ENCODE measurements around the gene CALCOCO1. TPM values are rescaled to one million over a fixed set of nuclear protein-coding genes. Genes with fewer than 3 reads are reported as not detected.
"Not testable (repeated sequence)": the region's sequence is repeated elsewhere in the genome, so short reads cannot be mapped to it uniquely, and the experiment has no call there.

CALCOCO1 gene
- total RNA-seq, 3 donors from 2014 or later, result 218 to 301 (median 295) TPM

GRCh38 chr12:53683983-53684382, 43.3 kb downstream of the CALCOCO1 start:
- TF ChIP-seq POLR2AphosphoS5 (IDR thresholded peaks at IDR 0.05) (no peak), POLR2A (IDR thresholded peaks at IDR 0.05) (no peak), CTCF (IDR thresholded peaks at IDR 0.05) (no peak)
- Histone ChIP-seq H3K36me3 (no peaks in the 10 kb centered on the region), H3K9me3 (no peaks in the 10 kb centered on the region), H3K4me3 (no peak overlapping the region), H3K27me3 (no peaks in the 10 kb centered on the region), H3K4me1 (no peaks in the 10 kb centered on the region), H3K27ac (no peak overlapping the region)
- intact Hi-C loops (cut with DNase I; ENCODE audit: low total_unique reads), result no loop called here
- DNase-seq (ENCODE audit: low spot score in 2 of 2), result no peak

GRCh38 chr12:53683494-53683893, 43.8 kb downstream of the CALCOCO1 start:
- H3K4me3 ChIP-seq, result no peak overlapping the region
- no peaks in the 10 kb centered on the region for H3K36me3 ChIP-seq
- intact Hi-C loops (cut with DNase I; ENCODE audit: low total_unique reads), result no loop called here
- no peaks in the 10 kb centered on the region for H3K4me1 ChIP-seq
- no peak for DNase-seq (ENCODE audit: low spot score in 2 of 2)
- no peak for TF ChIP-seq POLR2AphosphoS5 (IDR thresholded peaks at IDR 0.05)
- TF ChIP-seq CTCF (IDR thresholded peaks at IDR 0.05), result no peak
- no peak for TF ChIP-seq POLR2A (IDR thresholded peaks at IDR 0.05)
- no peaks in the 10 kb centered on the region for H3K27me3 ChIP-seq
- no peaks in the 10 kb centered on the region for H3K9me3 ChIP-seq
- H3K27ac ChIP-seq, result no peak overlapping the region

- DNase-seq (ENCODE audit: low spot score in 2 of 2); H3K36me3 ChIP-seq; H3K4me1 ChIP-seq; H3K27ac ChIP-seq; intact Hi-C loops (cut with DNase I; ENCODE audit: low total_unique reads); H3K27me3 ChIP-seq; H3K9me3 ChIP-seq; H3K4me3 ChIP-seq: not testable (repeated sequence)
These were observed 47.2 kb downstream of the CALCOCO1 start for GRCh38 chr12:53680061-53680460.

GRCh38 chr12:53677800-53678148, 49.5 kb downstream of the CALCOCO1 start:
- no peak for DNase-seq (ENCODE audit: low spot score in 2 of 2)
- peak overlapping the region; percentile 57 to 77 (median 76) for H3K4me3 ChIP-seq
- no peaks in the 10 kb centered on the region for H3K36me3 ChIP-seq
- peaks cover 0 to 5% of the 10 kb centered on the region in 2 donors for H3K4me1 ChIP-seq
- no peaks in the 10 kb centered on the region for H3K9me3 ChIP-seq
- no peaks in the 10 kb centered on the region for H3K27me3 ChIP-seq
- intact Hi-C loops (cut with DNase I; ENCODE audit: low total_unique reads), result loop anchor here (5.0 kb wide), 1 partner anchor 130 kb away; no protein-coding TSS in a partner anchor
- peak overlapping the region; percentile 92 for H3K27ac ChIP-seq
- no peak for TF ChIP-seq POLR2A (IDR thresholded peaks at IDR 0.05)
- TF ChIP-seq CTCF (IDR thresholded peaks at IDR 0.05), result no peak
- TF ChIP-seq POLR2AphosphoS5 (IDR thresholded peaks at IDR 0.05), result no peak

GRCh38 chr12:53677016-53677799, 50.0 kb downstream of the CALCOCO1 start:
- no peaks in the 10 kb centered on the region for H3K9me3 ChIP-seq
- intact Hi-C loops (cut with DNase I; ENCODE audit: low total_unique reads), result loop anchor here (5.0 kb wide), 1 partner anchor 130 kb away; no protein-coding TSS in a partner anchor
- DNase-seq (ENCODE audit: low spot score in 2 of 2), result no peak
- peaks cover 0 to 5% of the 10 kb centered on the region in 2 donors for H3K4me1 ChIP-seq
- H3K27ac ChIP-seq, result peak overlapping the region; percentile 92
- TF ChIP-seq CTCF (IDR thresholded peaks at IDR 0.05), result no peak
- no peak for TF ChIP-seq POLR2AphosphoS5 (IDR thresholded peaks at IDR 0.05)
- no peak for TF ChIP-seq POLR2A (IDR thresholded peaks at IDR 0.05)
- no peaks in the 10 kb centered on the region for H3K36me3 ChIP-seq
- peak overlapping the region; percentile 57 to 77 (median 76) for H3K4me3 ChIP-seq
- H3K27me3 ChIP-seq, result no peaks in the 10 kb centered on the region

Measured in breast epithelium (tissue), 4 donors.